ENCODE results near the gene MYO9A.

The MYO9A gene

DNA sequence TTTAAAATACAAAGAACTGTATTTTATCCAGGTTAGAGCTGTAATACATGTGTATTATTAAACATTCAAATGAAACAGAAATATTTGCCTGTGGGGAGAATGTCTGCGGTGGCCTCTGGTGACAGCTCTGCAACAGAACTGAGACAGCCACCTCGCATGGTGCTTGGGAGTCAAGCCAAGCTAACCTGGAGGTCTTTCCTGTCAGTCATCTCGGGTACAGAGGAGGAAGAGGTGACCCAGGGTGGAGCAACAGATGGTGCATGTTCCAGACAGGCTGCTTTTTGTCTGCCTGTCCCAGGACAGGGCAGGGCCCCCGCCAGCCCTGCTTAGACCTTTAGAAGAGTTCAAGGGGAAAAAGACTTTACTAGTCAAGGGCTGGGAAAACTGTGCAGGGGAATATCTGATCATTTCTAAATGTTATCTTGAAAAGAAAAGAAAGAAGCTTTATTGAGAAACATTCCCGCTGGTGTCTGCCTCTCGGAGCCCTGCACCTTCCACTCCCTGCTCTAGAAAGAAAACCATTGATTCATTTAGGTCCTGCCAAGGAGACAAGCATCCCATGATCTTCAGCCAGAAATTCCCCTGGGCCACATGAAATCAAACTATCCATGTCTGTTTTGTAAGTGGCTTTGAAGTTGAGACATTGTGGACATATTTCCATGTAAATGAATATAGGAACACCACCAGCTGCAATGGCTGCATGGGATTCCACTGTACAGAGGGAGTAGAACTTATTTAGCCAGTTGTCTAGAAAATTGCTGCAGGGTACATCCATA lies 313.1 kb downstream of the MYO9A start:
- DNase-seq: no peak

DNA sequence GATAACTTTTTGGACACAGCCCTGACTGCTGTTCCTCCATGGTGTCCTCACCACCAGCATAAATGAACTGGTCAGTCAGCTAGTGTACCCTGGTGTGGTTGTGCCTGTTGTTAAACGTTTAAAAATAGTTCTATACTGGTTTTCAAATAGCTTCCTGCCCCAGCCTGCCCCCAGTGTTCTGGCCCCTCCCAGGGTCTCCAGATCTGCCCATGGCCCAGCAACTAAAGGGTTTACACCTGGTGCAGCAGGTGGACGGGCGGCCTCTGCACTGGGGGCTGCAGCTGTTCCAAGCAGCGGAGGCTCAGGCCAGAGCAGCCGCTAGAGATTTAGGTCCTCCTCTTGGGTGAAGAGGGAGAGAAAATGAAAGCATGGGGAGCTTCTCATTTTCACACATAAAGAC lies 313.7 kb downstream of the MYO9A start:
- DNase-seq: no peak

- DNase-seq: no peak
Measured at GRCh38 chr15:71802770-71803169, 315.2 kb downstream of the MYO9A start.

DNA sequence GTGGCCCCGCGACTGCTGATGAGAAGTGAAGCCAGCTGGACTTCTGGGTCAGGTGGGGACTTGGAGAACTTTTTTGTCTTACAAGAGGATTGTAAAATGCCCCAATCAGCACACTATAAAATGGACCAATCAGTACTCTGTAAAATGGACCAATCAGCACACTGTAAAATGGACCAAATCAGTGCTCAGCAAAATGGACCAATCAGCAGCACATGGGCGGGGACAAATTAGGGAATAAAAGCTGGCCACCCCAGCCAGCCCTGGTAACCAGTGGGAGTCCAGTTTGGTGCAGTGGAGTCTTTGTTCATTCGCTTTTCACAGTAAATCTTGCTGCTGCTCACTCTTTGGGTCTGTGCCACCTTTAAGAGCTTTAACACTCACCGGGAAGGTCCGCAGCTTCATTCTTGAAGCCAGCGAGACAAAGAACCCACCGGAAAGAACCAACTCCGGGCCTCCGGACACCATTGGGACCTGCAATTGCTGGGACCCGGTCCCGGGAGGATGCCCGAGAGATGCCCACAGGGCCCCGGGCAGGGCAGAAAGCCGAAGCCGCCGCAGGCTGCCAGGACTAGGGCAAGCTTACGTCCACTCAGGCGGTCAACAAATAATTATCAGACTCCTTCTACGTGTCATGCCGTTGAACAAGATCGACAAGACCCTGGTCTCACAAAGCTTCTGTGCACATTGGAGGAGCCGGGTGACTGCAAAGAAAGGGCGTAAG lies 315.9 kb downstream of the MYO9A start:
- DNase-seq: no peak

DNA sequence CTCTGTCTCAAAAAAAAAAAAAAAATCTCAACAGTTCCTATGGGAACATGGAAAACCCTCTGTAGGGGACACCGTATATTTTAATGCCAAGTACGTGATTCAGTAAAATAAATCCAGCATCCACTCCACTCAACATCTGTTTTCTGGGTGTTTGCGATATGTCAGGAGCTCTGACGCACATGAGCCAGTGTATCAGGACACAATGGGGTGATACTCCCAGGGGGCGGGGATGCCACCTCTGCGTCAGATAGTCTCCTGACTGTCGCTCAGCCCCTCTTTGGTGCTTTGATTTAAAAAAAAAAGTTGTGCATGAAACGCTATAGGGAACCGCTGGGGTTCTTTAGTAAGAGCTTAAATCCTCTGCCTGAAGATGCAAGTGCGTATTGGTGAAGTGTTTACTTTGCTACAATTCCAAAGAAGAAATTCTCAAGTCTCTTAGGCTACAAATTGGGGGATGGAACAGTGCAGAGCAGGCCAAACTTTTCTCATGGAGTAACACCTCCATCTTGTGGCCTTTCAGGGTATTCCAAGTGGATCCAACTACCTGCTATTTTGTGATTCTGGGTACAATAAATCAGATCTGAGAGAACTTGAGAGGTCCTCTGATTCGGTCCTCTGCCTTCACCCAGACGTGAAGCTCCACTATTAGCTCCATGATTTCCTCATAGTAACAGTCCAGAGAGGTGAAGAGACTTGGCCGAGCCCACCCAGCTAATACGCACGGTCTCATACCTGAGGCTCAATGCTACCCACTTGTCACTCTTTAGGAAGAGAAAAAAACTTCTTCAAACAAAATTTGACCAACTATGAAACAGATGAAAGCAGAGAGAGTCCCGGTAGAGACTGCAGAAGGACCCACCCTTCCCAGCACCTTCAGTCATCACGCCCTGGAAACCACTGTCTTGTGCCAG lies 316.9 kb downstream of the MYO9A start:
- DNase-seq: no peak

GRCh38 chr15:71800190-71800589 lies 317.8 kb downstream of the MYO9A start:
- DNase-seq: no peak

GRCh38 chr15:71798641-71799040 lies 319.3 kb downstream of the MYO9A start:
- DNase-seq: no peak

DNA sequence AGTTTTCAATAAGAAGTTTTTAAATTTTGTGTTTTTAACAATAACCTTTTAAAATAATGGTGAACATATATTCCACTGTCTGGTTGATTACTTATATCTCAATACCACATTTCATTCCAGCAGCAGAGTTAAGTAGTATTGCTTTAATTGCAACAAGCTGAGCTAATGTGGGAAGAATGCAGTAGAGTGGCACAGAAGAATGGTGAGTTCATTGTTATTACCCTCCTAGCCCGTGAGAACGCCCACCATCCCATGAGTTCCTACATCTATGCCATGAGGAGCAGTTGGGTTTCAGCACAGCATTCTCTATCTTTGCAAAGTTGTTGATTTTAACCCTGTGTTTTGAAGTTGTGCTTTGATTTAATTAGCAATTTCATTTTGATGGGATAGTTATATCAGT lies 325.4 kb downstream of the MYO9A start:
- no peak for DNase-seq

DNA sequence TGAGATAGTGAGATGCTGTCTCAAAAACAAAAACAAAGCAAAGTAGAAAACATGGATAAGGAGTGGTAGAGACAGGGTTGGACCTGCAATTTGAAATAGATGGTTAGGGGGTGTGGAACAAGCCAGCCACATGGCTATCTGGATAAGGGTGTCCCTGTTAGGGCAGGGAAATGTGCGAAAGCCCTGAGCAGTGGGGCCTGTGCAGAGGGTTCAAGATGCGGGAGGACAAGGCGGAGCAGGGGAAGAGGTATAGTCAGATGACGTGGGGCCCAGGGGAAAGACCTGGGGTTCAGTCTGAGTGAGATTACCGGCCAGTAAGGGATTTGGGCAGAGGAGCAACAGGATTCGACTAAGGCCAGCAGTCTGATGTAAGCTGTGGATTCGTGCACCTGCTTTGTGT lies 326.0 kb downstream of the MYO9A start:
- DNase-seq: no peak

- DNase-seq: no peak
Measured at GRCh38 chr15:71790081-71790480, 327.9 kb downstream of the MYO9A start.

DNA sequence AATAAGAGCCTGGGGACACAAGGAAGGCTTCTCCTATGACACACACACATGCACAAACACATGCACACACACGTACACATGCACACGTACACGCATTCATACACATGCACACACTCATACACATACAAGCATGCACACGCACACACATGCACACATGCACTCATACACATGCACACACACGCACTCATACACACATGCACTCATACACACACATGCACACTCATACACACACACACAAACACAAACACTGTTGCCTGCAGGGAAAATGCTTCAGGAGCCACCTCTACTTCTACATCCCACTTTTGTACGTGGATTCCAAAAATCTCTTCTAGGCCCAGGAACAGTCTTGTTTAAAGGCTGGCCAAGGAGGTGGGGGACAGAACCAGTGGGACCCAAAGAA lies 328.3 kb downstream of the MYO9A start:
- DNase-seq: no peak

DNA sequence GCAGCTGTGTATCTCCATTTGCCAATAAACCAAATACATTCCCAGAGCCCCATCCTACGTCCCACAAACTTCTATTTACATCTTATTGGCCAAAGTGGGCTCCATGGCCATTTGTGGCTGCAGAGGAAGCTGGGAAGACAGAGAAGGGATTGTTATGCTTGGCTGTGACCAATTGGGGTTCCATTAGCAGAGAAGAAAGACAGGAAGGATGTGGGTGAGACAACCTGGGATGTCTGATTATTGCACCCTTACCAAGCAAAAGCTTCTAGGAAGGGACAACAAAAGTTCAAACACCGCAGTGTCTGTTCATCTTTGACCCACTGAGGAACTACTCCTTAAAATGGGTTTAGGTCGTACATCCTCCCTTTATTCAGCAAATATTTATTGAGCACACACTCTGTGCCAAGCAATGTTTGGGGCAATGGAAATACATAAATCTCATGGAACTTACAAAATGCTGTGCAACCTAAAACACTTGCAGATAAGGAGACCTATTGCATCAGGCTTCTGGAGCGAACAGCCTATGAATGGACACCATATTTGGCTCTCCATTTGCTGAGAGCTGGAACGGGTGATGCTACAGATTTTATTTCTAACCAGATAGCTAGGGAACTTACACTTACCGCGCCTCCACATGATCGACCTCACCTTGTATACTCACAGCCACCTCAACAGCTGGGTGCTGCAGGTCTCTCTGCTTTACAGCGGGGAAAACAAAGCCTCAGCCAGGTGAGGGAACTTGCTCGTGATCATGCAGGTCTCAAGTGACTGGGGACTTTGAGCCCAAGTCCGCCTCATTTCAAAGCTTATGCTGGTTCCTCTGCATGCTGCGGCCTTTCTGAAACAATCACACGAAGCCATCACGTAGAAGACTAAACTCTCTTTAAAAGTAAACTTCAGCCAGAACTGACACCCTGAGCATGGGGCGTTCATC lies 329.0 kb downstream of the MYO9A start:
- DNase-seq: no peak

- no peak for DNase-seq
Measured at GRCh38 chr15:71786673-71787072, 331.3 kb downstream of the MYO9A start.

DNA sequence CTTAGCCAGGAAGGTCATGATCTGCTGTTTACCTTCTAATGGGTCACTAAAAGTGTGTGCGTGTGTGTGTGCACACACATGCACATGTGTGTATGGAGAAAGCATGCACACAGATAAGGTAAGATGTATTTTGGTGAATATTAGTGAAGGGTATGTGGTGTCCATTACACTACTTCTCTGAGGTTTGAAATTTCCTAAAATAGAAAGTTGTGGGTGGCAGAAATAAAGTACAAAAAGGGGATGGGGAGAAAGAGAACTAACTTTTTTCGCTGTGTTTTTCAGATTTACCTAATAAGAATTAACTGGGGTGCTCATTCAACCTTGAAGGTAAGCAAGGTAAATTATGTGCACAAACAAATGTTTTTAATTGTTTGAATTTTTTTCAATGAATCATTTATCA lies 332.0 kb downstream of the MYO9A start:
- no peak for DNase-seq

- DNase-seq: no peak
Measured at GRCh38 chr15:71784719-71785118, 333.2 kb downstream of the MYO9A start.

DNA sequence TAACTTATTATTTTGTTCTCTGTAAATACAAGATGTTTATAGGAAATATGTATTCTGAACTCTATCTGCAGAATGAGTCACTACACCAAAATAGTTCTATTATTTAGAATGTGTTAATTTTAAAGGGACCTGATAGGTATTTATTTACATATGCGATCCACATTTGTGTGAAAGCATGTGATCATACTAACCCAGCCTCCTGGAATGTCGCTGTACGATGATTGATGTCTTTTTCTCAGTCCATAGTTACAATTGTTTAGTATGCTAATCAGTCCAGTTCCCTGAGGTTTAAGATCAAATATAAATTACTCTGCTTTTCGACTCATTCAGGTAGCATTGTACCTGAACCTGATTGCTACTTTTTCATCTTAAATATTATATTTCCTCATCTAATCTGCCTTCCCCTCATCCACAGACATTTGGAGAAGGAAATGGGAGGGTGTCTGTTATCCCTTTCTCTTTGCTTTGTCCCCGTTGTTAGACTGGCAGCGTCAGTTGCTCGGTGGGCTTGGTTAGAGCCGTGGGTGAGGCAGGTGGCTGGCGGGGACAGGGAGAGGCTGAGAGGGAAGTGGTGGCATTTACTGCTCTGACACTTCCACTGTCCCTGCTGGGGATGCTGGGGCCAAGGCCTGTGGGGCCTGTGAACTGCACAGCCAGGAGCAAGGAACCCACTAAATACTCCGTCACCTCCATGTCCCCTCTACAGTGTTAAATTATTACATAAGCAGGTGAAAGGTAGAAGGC lies 335.4 kb downstream of the MYO9A start:
- no peak for DNase-seq

- DNase-seq: no peak
Measured at GRCh38 chr15:71781965-71782265, 336.0 kb downstream of the MYO9A start.

- no peak for DNase-seq
Measured at GRCh38 chr15:71781179-71781964, 336.6 kb downstream of the MYO9A start.

DNA sequence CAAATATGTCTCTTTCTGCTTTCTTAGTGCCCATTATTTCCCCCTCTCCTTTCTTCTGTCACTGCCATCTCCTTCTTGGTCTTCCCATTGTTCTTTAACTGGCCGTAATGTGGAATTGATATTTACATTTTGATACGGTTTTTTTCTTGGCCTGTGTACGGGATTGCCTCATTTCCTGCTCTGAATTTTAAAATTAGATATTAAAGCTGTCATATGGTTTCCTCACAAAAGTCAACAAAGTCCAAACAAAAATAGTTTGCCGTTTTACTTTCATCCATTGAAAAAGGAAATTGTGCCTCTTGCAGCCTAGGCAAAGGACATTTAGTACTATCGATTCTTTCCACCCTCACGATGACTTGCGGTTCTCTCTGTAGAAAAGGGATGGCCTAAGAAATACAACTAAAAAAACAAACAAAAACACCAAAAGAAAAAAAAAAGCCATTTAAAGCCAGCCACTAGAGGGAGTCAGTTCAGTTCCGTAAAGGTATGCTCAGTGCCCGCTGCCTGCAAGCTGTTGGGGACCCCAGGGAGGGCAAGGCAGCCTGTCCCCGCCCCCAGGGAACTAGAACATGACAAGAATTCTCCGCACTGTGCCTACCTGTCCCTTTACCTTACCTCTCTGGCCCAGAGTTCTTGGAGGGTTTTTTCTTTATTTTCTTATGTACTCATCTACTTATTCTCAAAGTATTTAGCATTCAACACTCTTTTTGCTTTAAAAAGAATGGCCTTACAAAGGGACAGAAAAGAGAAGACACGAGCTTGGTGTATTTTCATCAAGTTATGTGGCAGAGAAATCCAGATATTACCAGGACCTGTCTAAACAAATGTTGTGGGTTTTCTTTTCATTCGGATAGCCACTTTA lies 337.6 kb downstream of the MYO9A start:
- DNase-seq: peak; percentile 38

Measured in activated T-cell treated with anti-CD3 and anti-CD28 coated beads, Interleukin-2, amount 50 U/mL, for 1 hour (primary cell).